H1 (cell line): Measurements from ENCODE around the gene LFNG. TPM values are rescaled to one million over a fixed set of nuclear protein-coding genes. Genes with fewer than 3 reads are reported as not detected.

Source experiments
- CTCF ChIA-PET: fragments of 300-600 bp; sonication (Branson Sonifier 250); formaldehyde crosslinking; loops from one replicate; lab custom pipeline; 2021; ENCODE audit not compliant: partially characterized antibody; lab: Charles Lee
- POLR2A ChIA-PET: fragments of 300-600 bp; sonication (Branson Sonifier 250); formaldehyde crosslinking; loops from one replicate; lab custom pipeline; 2021; ENCODE audit warnings: inconsistent platforms; ENCODE audit not compliant: partially characterized antibody; lab: Charles Lee
- DNase-seq, 2 experiments: peaks; one replicate each; pipeline versions ENCODE4 v3.0.0 to v3.0.0-alpha.2; 2010 to 2022; ENCODE audit warnings: low spot score in 2 of 2, low read depth in 1 of 2, mixed read lengths in 1 of 2
- FAIRE-seq: peaks from 2 replicates; lab custom pipeline; 2011; peaks lifted over from hg19 to GRCh38; lab: Jason Lieb, UNC
- H2AFZ ChIP-seq: 2 replicates; pipeline ENCODE4 v1.8.1; 2012; ENCODE audit warnings: low read length, inconsistent platforms
- H2AK5ac ChIP-seq: 2 replicates; pipeline ENCODE4 v1.6.1; 2013; ENCODE audit warnings: low read depth, low read length
- H2BK120ac ChIP-seq: replicated peaks from 2 replicates; pipeline ENCODE3; 2013; ENCODE audit warnings: low read depth, low read length, inconsistent platforms
- H2BK12ac ChIP-seq: 2 replicates; pipeline ENCODE4 v1.6.1; 2013; ENCODE audit warnings: low read depth, low read length
- H2BK15ac ChIP-seq: 2 replicates; pipeline ENCODE4 v1.6.1; 2013; ENCODE audit warnings: low read length
- H2BK20ac ChIP-seq: 2 replicates; pipeline ENCODE4 v1.6.1; 2013; ENCODE audit warnings: low read length
- H2BK5ac ChIP-seq: 2 replicates; pipeline ENCODE4 v1.6.1; 2013; ENCODE audit warnings: low read depth, low read length
- H3K14ac ChIP-seq: 2 replicates; pipeline ENCODE4 v1.6.1; 2013; ENCODE audit warnings: inconsistent platforms; ENCODE audit not compliant: insufficient read length
- H3K18ac ChIP-seq: 2 replicates; pipeline ENCODE4 v1.6.1; 2013; ENCODE audit warnings: low read length; ENCODE audit errors: extremely low read depth
- H3K23ac ChIP-seq: 2 replicates; pipeline ENCODE4 v1.6.1; 2013; ENCODE audit warnings: inconsistent platforms; ENCODE audit not compliant: insufficient read length
- H3K23me2 ChIP-seq: 2 replicates; pipeline ENCODE4 v1.6.1; 2013; ENCODE audit warnings: low read depth, low read length
- H3K27ac ChIP-seq: 2 replicates; pipeline ENCODE4 v1.6.1; 2011; ENCODE audit warnings: low read depth, low read length, inconsistent platforms
- H3K27me3 ChIP-seq, 4 experiments: replicated peaks in 1 of 4; 1 replicate in 1 of 4; 2 replicates in 3 of 4; pipeline versions ENCODE4 v1.6.1 to v1.8.1; 2011 to 2013; ENCODE audit warnings: low read length in 3 of 4, mild to moderate bottlenecking in 3 of 4, inconsistent platforms in 2 of 4, mixed read lengths in 2 of 4, moderate library complexity in 1 of 4; ENCODE audit not compliant: control insufficient read depth in 3 of 4, insufficient read depth in 3 of 4; ENCODE audit errors: extremely low read depth in 1 of 4
- H3K36me3 ChIP-seq, 4 experiments: 2 replicates each; pipeline versions ENCODE4 v1.6.1 to v1.8.1; 2011 to 2013; ENCODE audit warnings: mild to moderate bottlenecking in 4 of 4, low read length in 3 of 4, moderate library complexity in 2 of 4, control low read depth in 1 of 4, inconsistent platforms in 1 of 4; ENCODE audit not compliant: insufficient read depth in 4 of 4, control insufficient read depth in 2 of 4
- H3K4ac ChIP-seq: replicated peaks from 2 replicates; pipeline ENCODE3; 2013; ENCODE audit warnings: low read length, low read depth, mixed read lengths, inconsistent platforms; ENCODE audit not compliant: insufficient read length
- H3K4me1 ChIP-seq, 4 experiments: replicated peaks in 1 of 4; 1 replicate in 1 of 4; 2 replicates in 3 of 4; pipeline versions ENCODE4 v1.6.1 to v1.8.1; 2011 to 2013; ENCODE audit warnings: low read length in 3 of 4, inconsistent platforms in 2 of 4, mixed read lengths in 1 of 4; ENCODE audit not compliant: insufficient read depth in 4 of 4, control insufficient read depth in 3 of 4
- H3K4me2 ChIP-seq, 2 experiments: 2 replicates each; pipeline versions ENCODE4 v1.6.1 to v1.8.1; 2011 to 2013; ENCODE audit warnings: low read depth in 2 of 2, low read length in 2 of 2, control low read depth in 1 of 2, inconsistent platforms in 1 of 2, mild to moderate bottlenecking in 1 of 2; ENCODE audit not compliant: insufficient read depth in 1 of 2
- H3K4me3 ChIP-seq, 4 experiments: fragments of 200-600, 300-600 bp in 1 of 4; sonication (generic), shearing (Covaris generic), sonication (Bioruptor Twin) in 1 of 4; 2 replicates each; pipeline versions ENCODE4 v1.5.1 to v1.8.1; 2011 to 2016; ENCODE audit warnings: low read length in 4 of 4, low read depth in 3 of 4, control low read depth in 2 of 4, inconsistent platforms in 2 of 4, mild to moderate bottlenecking in 2 of 4, mixed read lengths in 1 of 4, moderate library complexity in 1 of 4; ENCODE audit not compliant: insufficient read depth in 2 of 4; ENCODE audit errors: extremely low read depth in 1 of 4
- H3K56ac ChIP-seq: replicated peaks from 2 replicates; pipeline ENCODE3; 2013; ENCODE audit warnings: low read depth, mild to moderate bottlenecking, mixed read lengths, low read length, inconsistent platforms; ENCODE audit not compliant: insufficient read length
- H3K79me1 ChIP-seq: 2 replicates; pipeline ENCODE4 v1.6.1; 2013; ENCODE audit warnings: low read depth, low read length, control low read depth
- H3K79me2 ChIP-seq, 2 experiments: 2 replicates each; pipeline versions ENCODE4 v1.6.1 to v1.8.1; 2012 to 2013; ENCODE audit warnings: low read length in 2 of 2, mild to moderate bottlenecking in 2 of 2, inconsistent platforms in 1 of 2; ENCODE audit not compliant: insufficient read depth in 2 of 2, control insufficient read depth in 1 of 2
- H3K9ac ChIP-seq, 4 experiments: replicated peaks in 1 of 4; 1 replicate in 1 of 4; 2 replicates in 3 of 4; pipeline versions ENCODE4 v1.6.1 to v1.8.1; 2011 to 2013; ENCODE audit warnings: low read depth in 3 of 4, low read length in 3 of 4, control low read depth in 2 of 4, mild to moderate bottlenecking in 2 of 4, moderate library complexity in 2 of 4, inconsistent platforms in 1 of 4; ENCODE audit errors: extremely low read depth in 1 of 4
- H3K9me3 ChIP-seq, 2 experiments: 2 replicates each; pipeline versions ENCODE4 v1.6.1 to v1.8.1; 2012 to 2013; ENCODE audit warnings: mild to moderate bottlenecking in 2 of 2, moderate library complexity in 2 of 2, control low read depth in 1 of 2, inconsistent platforms in 1 of 2, low read depth in 1 of 2, low read length in 1 of 2, mixed read lengths in 1 of 2; ENCODE audit not compliant: insufficient read depth in 2 of 2
- H4K20me1 ChIP-seq, 2 experiments: replicated peaks in 1 of 2; 2 replicates each; pipeline versions ENCODE3 to v1.8.1; 2011 to 2013; ENCODE audit warnings: inconsistent platforms in 2 of 2, low read length in 2 of 2, mild to moderate bottlenecking in 1 of 2; ENCODE audit not compliant: insufficient read depth in 2 of 2, control insufficient read depth in 1 of 2
- H4K5ac ChIP-seq: 2 replicates; pipeline ENCODE4 v1.6.1; 2013; ENCODE audit warnings: low read length, low read depth, mixed read lengths, inconsistent platforms; ENCODE audit not compliant: insufficient read length
- H4K8ac ChIP-seq: 2 replicates; pipeline ENCODE4 v1.8.0; 2013; ENCODE audit warnings: mild to moderate bottlenecking, moderate library complexity, low read length, inconsistent platforms; ENCODE audit not compliant: insufficient read depth; ENCODE audit errors: extremely low read depth
- H4K91ac ChIP-seq: replicated peaks from 2 replicates; pipeline ENCODE3; 2013; ENCODE audit warnings: low read length, mixed read lengths, inconsistent platforms; ENCODE audit not compliant: insufficient read length
- BRCA1 ChIP-seq: IDR thresholded peaks from 2 replicates; pipeline ENCODE4 v1.6.1; 2012; ENCODE audit warnings: low read depth, low read length, improper control_type of control experiment
- CHD1 ChIP-seq: IDR thresholded peaks from 2 replicates; pipeline ENCODE4 v1.6.1; 2012; ENCODE audit warnings: low read depth, low read length, improper control_type of control experiment
- KDM5A ChIP-seq: fragments of 200-600 bp; IDR thresholded peaks from 2 replicates; pipeline ENCODE4 v1.7.1; 2012; ENCODE audit warnings: mild to moderate bottlenecking, low read length, inconsistent platforms, mixed read lengths
- POU5F1 ChIP-seq: IDR thresholded peaks from 2 replicates; pipeline ENCODE4 v1.6.1; 2011; ENCODE audit warnings: low read depth, mild to moderate bottlenecking, low read length, moderate library complexity
- RFX5 ChIP-seq: IDR thresholded peaks from 2 replicates; pipeline ENCODE4 v1.6.1; 2011; ENCODE audit warnings: low read depth, low read length, improper control_type of control experiment, borderline replicate concordance
- SP1 ChIP-seq: IDR thresholded peaks from 2 replicates; pipeline ENCODE4 v1.6.1; 2011; ENCODE audit warnings: low read depth, low read length
- SUZ12 ChIP-seq: fragments of 200-600 bp; sonication (generic); IDR thresholded peaks from 2 replicates; pipeline ENCODE4 v1.6.1; 2012; ENCODE audit warnings: mild to moderate bottlenecking, inconsistent platforms, low read length, moderate library complexity, mixed read lengths
- TEAD4 ChIP-seq: IDR thresholded peaks from 2 replicates; pipeline ENCODE4 v1.6.1; 2012; ENCODE audit warnings: low read depth, low read length, inconsistent platforms, mixed read lengths
- YY1 ChIP-seq: IDR thresholded peaks from 2 replicates; pipeline ENCODE4 v1.6.1; 2011; ENCODE audit warnings: low read depth, mild to moderate bottlenecking, low read length
- ZNF274 ChIP-seq: IDR thresholded peaks from 2 replicates; pipeline ENCODE4 v1.7.0; 2012; ENCODE audit warnings: low read length, borderline replicate concordance; ENCODE audit errors: extremely low read depth
- WGBS, 2 experiments: shearing (Covaris generic) in 1 of 2; methylation state at CpG; one replicate each; pipeline versions ENCODE4 v1.1.6 to v1.1.7; 2013 to 2015; ENCODE audit warnings: low lambda C conversion rate in 2 of 2, mixed read lengths in 2 of 2, inconsistent platforms in 1 of 2, low coverage in 1 of 2, missing lambda C conversion rate in 1 of 2; ENCODE audit not compliant: insufficient replicate concordance in 2 of 2, insufficient coverage in 1 of 2, insufficient read length in 1 of 2; ENCODE audit errors: extremely low coverage in 1 of 2, missing lambda C conversion rate in 1 of 2; 5-methylcytosine and 5-hydroxymethylcytosine counted together
- polyA plus RNA-seq, 7 experiments: library from polyadenylated mRNA; depleted of rRNA in 3 of 7; stranded (reverse) in 5 of 7; unstranded in 2 of 7; fragments of >200 nt in 5 of 7; fragments of 200-250 nt in 2 of 7; gene quantifications; 1 replicate in 5 of 7; 2 replicates in 1 of 7; 4 replicates in 1 of 7; pipeline versions ENCODE4 v1.2.1 to v1.2.3, GENCODE V29; 2011 to 2013; ENCODE audit warnings: missing spikeins in 2 of 7, mixed read lengths in 2 of 7
- total RNA-seq: library from RNA; stranded (reverse); fragmentation: NEBNext Ultra II Directional; extraction: Animal tissue kit (Norgen Biotek cat#: 25700); gene quantifications from 2 replicates; pipeline ENCODE4 v1.2.1, GENCODE V29; 2021
- TF ChIP-seq, protein P1 (sequence below): IDR thresholded peaks from 2 replicates; pipeline ENCODE4 v1.6.1; 2012; ENCODE audit warnings: low read length, inconsistent platforms

LFNG gene
- total and polyA plus RNA-seq, 2 of the 8 experiments (the other 6 are each of a cell fraction or from before 2014, with no cell fraction given): 31.6 to 35.6 TPM

DNA sequence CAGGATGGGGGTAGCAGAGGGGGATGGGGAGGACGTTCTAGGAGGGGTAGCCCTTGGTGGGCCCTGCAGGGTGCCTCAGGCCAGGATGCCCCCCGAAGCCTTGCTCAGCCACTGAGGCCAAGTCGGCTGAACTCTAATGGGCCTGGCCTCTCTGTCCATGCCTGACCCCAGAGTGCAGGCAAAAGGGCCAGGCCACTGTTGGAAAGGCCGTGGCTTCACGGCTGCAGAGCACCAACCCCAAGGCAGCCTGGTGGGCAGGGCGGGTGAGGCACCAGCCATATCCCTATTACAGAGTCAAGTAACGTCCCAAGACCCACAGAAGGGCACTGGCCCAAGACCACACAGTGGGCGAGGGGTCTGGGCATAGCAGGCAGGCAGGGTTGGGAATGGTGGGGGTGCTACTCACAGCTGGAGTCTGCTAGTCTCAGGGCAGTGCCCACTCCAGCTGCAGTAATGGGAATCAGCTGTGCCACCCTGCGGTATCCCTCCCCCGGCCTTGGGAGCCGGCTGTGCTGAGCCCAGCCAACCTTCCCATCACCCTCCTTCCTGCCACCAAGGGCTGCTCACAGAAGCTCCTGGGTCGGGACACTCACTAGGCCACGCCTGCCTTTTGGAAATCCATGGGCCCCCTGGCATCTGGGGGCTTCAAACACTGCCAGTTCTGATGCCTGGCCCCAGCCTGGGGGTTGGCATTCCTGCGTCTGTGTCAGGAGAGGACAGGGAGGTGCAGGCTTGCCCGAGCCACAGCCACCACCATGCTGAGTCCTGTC lies 4.0 kb upstream of the LFNG start:
- no peak for FAIRE-seq

More for the DNA sequence above, 4.0 kb upstream of the LFNG start:
- peaks cover 23% of the 10 kb centered on the region for H3K23me2 ChIP-seq
- H3K4me3 ChIP-seq: no peak overlapping the region
- H2AFZ ChIP-seq: no peak overlapping the region
- H4K5ac ChIP-seq: no peak overlapping the region
- H4K91ac ChIP-seq: peak overlapping the region; percentile 39
- H4K20me1 ChIP-seq: peaks cover 5 to 8% of the 10 kb centered on the region in 2 experiments
- H2BK5ac ChIP-seq: no peak overlapping the region
- H3K4ac ChIP-seq: no peak overlapping the region
- H2BK20ac ChIP-seq: no peak overlapping the region
- H3K79me1 ChIP-seq: no peaks in the 10 kb centered on the region; the same call in 1 of the 2 replicates
- H3K14ac ChIP-seq: no peak overlapping the region
- H3K27me3 ChIP-seq: peaks cover 0 to 15% (median 11%) of the 10 kb centered on the region in 4 experiments; a peak in 6 of 7 replicates
- H3K18ac ChIP-seq: no peak overlapping the region; the same call in 1 of the 2 replicates
- H2BK120ac ChIP-seq: no peak overlapping the region
- H3K23ac ChIP-seq: no peak overlapping the region
- peak overlapping the region; percentile 90; the same call in 1 of the 2 replicates for H2BK12ac ChIP-seq
- ChIA-PET CTCF (interaction anchor here (0.9 to 1.5 kb wide), 3 partner anchors 9 to 64 kb away, joined by 3 read pairs; no protein-coding TSS in a partner anchor), POLR2A (interaction anchor here (1.0 to 1.3 kb wide), 2 partner anchors 11 to 18 kb away, joined by 3 to 4 read pairs; no protein-coding TSS in a partner anchor)
- H3K56ac ChIP-seq: no peak overlapping the region
- WGBS, 2 experiments: 93% methylated on average over 12 of the region's 15 CpGs; no CpG with 5 or more reads in 1 of the 2 experiments
- peaks cover 0 to 6% of the 10 kb centered on the region in 2 experiments; a peak in 3 of 4 replicates for H3K79me2 ChIP-seq
- peaks cover 3 to 30% (median 19%) of the 10 kb centered on the region in 4 experiments for H3K4me1 ChIP-seq
- no peak overlapping the region for H3K9ac ChIP-seq
- no peak overlapping the region for H4K8ac ChIP-seq
- H3K4me2 ChIP-seq: no peak overlapping the region
- H3K9me3 ChIP-seq: no peaks in the 10 kb centered on the region
- no peak for DNase-seq
- peak overlapping the region; percentile 73; the same call in 1 of the 2 replicates for H2BK15ac ChIP-seq
- no peak for TF ChIP-seq CHD1
- TF ChIP-seq YY1: no peak
- no peak for TF ChIP-seq BRCA1
- no peak for TF ChIP-seq ZNF274
- TF ChIP-seq, protein P1, sequence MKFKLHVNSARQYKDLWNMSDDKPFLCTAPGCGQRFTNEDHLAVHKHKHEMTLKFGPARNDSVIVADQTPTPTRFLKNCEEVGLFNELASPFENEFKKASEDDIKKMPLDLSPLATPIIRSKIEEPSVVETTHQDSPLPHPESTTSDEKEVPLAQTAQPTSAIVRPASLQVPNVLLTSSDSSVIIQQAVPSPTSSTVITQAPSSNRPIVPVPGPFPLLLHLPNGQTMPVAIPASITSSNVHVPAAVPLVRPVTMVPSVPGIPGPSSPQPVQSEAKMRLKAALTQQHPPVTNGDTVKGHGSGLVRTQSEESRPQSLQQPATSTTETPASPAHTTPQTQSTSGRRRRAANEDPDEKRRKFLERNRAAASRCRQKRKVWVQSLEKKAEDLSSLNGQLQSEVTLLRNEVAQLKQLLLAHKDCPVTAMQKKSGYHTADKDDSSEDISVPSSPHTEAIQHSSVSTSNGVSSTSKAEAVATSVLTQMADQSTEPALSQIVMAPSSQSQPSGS: no peak
- TF ChIP-seq KDM5A: no peak
- no peak for TF ChIP-seq TEAD4
- no peak for TF ChIP-seq SP1
- no peak for TF ChIP-seq SUZ12
- no peak for TF ChIP-seq RFX5
- TF ChIP-seq POU5F1: no peak
- no peak overlapping the region for H3K27ac ChIP-seq
- no peaks in the 10 kb centered on the region for H3K36me3 ChIP-seq
- H2AK5ac ChIP-seq: 0 out of 2 replicates have a peak overlapping the region, but pooled peaks have one; percentile 88
